HEK293 (cell line): ENCODE measurements around the gene HPF1.

ENCODE experiments used
- CTCF ChIA-PET: fragments of 350-600 bp; formaldehyde crosslinking; extraction: SDS; loops from one replicate; lab custom pipeline; 2021; ENCODE audit warnings: antibody characterized with exemption; lab: Yijun Ruan, JAX
- POLR2A ChIA-PET: fragments of 300-600 bp; formaldehyde crosslinking; extraction: SDS; loops from one replicate; lab custom pipeline; 2020; ENCODE audit warnings: antibody characterized with exemption, inconsistent platforms; lab: Yijun Ruan, JAX
- H3K27ac ChIP-seq: fragments of 200-500 bp; sonication (Bioruptor generic); 2 replicates; pipeline ENCODE4 v1.5.1; 2014; ENCODE audit warnings: low read depth, low read length, control low read depth, inconsistent platforms; ENCODE audit errors: extremely low read depth
- H3K36me3 ChIP-seq, 2 experiments: fragments of 200-500 bp in 1 of 2; sonication (Bioruptor generic) in 1 of 2; 1 replicate in 1 of 2; 2 replicates in 1 of 2; pipeline ENCODE4 v1.5.1; 2014 to 2017; ENCODE audit warnings: inconsistent platforms in 2 of 2, low read length in 2 of 2; ENCODE audit not compliant: control insufficient read depth in 2 of 2, insufficient read depth in 1 of 2
- H3K4me1 ChIP-seq: fragments of 200-500 bp; sonication (Bioruptor generic); 2 replicates; pipeline ENCODE4 v1.5.1; 2014; ENCODE audit warnings: mild to moderate bottlenecking, low read length, inconsistent platforms; ENCODE audit not compliant: control insufficient read depth, insufficient read depth
- H3K4me3 ChIP-seq: 2 replicates; pipeline ENCODE4 v1.5.1; 2011; ENCODE audit warnings: low read depth, mild to moderate bottlenecking, control low read depth, low read length, moderate library complexity
- H3K9me3 ChIP-seq: fragments of 200-500 bp; sonication (Bioruptor generic); 2 replicates; pipeline ENCODE4 v1.5.1; 2014; ENCODE audit warnings: low read depth, low read length, inconsistent platforms; ENCODE audit not compliant: control insufficient read depth, insufficient read depth
- FEZF1 ChIP-seq: fragments of 450-650 bp; formaldehyde crosslinking; IDR thresholded peaks from 2 replicates; pipeline ENCODE4 v1.5.1; 2016; ENCODE audit warnings: missing biosample characterization, missing genetic modification characterization
- HIC1 ChIP-seq: fragments of 450-650 bp; formaldehyde crosslinking; IDR thresholded peaks from 2 replicates; pipeline ENCODE4 v1.5.1; 2016; ENCODE audit warnings: missing biosample characterization, missing genetic modification characterization
- MYNN ChIP-seq: fragments of 450-650 bp; formaldehyde crosslinking; IDR thresholded peaks from 2 replicates; pipeline ENCODE4 v1.5.1; 2016; ENCODE audit warnings: missing biosample characterization, missing genetic modification characterization, borderline replicate concordance
- SCRT1 ChIP-seq: fragments of 450-650 bp; formaldehyde crosslinking; IDR thresholded peaks from 2 replicates; pipeline ENCODE4 v1.5.1; 2016; ENCODE audit warnings: missing biosample characterization, missing genetic modification characterization, borderline replicate concordance
- SCRT2 ChIP-seq: fragments of 450-650 bp; formaldehyde crosslinking; IDR thresholded peaks from 2 replicates; pipeline ENCODE4 v1.5.1; 2016; ENCODE audit warnings: missing biosample characterization, missing genetic modification characterization
- YY1 ChIP-seq: fragments of 450-650 bp; formaldehyde crosslinking; IDR thresholded peaks from 2 replicates; pipeline ENCODE4 v1.5.1; 2018; ENCODE audit warnings: missing biosample characterization, missing genetic modification characterization
- YY2 ChIP-seq: fragments of 450-650 bp; formaldehyde crosslinking; IDR thresholded peaks from 2 replicates; pipeline ENCODE4 v1.5.1; 2016; ENCODE audit warnings: missing biosample characterization, missing genetic modification characterization
- ZBTB8A ChIP-seq: fragments of 450-650 bp; formaldehyde crosslinking; IDR thresholded peaks from 2 replicates; pipeline ENCODE4 v1.5.1; 2016; ENCODE audit warnings: missing biosample characterization, missing genetic modification characterization
- ZNF112 ChIP-seq: fragments of 450-650 bp; formaldehyde crosslinking; IDR thresholded peaks from 2 replicates; pipeline ENCODE4 v1.5.0; 2017; ENCODE audit warnings: missing biosample characterization, missing genetic modification characterization
- ZNF132 ChIP-seq: fragments of 450-650 bp; formaldehyde crosslinking; IDR thresholded peaks from 2 replicates; pipeline ENCODE4 v1.5.1; 2017; ENCODE audit warnings: missing biosample characterization, missing genetic modification characterization, borderline replicate concordance
- ZNF138 ChIP-seq: fragments of 450-650 bp; formaldehyde crosslinking; IDR thresholded peaks from 2 replicates; pipeline ENCODE4 v1.5.1; 2016; ENCODE audit warnings: missing biosample characterization, missing genetic modification characterization, borderline replicate concordance
- ZNF155 ChIP-seq: fragments of 450-650 bp; formaldehyde crosslinking; IDR thresholded peaks from 2 replicates; pipeline ENCODE4 v1.5.1; 2016; ENCODE audit warnings: missing biosample characterization, missing genetic modification characterization
- ZNF24 ChIP-seq: fragments of 450-650 bp; formaldehyde crosslinking; IDR thresholded peaks from 2 replicates; pipeline ENCODE4 v1.5.1; 2016; ENCODE audit warnings: missing biosample characterization, missing genetic modification characterization
- ZNF266 ChIP-seq: fragments of 450-650 bp; formaldehyde crosslinking; IDR thresholded peaks from 2 replicates; pipeline ENCODE4 v1.5.1; 2016; ENCODE audit warnings: missing biosample characterization, missing genetic modification characterization, low read depth
- ZNF423 ChIP-seq: fragments of 450-650 bp; formaldehyde crosslinking; IDR thresholded peaks from 2 replicates; pipeline ENCODE4 v1.5.1; 2016; ENCODE audit warnings: missing biosample characterization, missing genetic modification characterization
- ZNF518A ChIP-seq: fragments of 450-650 bp; formaldehyde crosslinking; conservative IDR thresholded peaks from 2 replicates; pipeline ENCODE4 v1.5.1; 2016; ENCODE audit warnings: low read depth, missing biosample characterization, missing genetic modification characterization
- ZNF558 ChIP-seq: fragments of 450-650 bp; formaldehyde crosslinking; IDR thresholded peaks from 2 replicates; pipeline ENCODE4 v1.5.1; 2016; ENCODE audit warnings: missing biosample characterization, missing genetic modification characterization
- ZNF596 ChIP-seq: fragments of 450-650 bp; IDR thresholded peaks from 2 replicates; pipeline ENCODE4 v1.5.0; 2018; ENCODE audit warnings: missing biosample characterization, mild to moderate bottlenecking, missing genetic modification characterization, moderate library complexity
- ZNF629 ChIP-seq: fragments of 450-650 bp; formaldehyde crosslinking; IDR thresholded peaks from 2 replicates; pipeline ENCODE4 v1.5.1; 2017; ENCODE audit warnings: missing biosample characterization, missing genetic modification characterization
- ZNF791 ChIP-seq: fragments of 450-650 bp; formaldehyde crosslinking; IDR thresholded peaks from 2 replicates; pipeline ENCODE4 v1.5.1; 2016; ENCODE audit warnings: missing biosample characterization, missing genetic modification characterization
- TF ChIP-seq, protein P1 (sequence below): fragments of 450-650 bp; formaldehyde crosslinking; IDR thresholded peaks from 2 replicates; pipeline ENCODE4 v1.5.1; 2016; ENCODE audit warnings: missing biosample characterization, missing genetic modification characterization
- TF ChIP-seq, protein P2 (sequence below): fragments of 450-650 bp; formaldehyde crosslinking; IDR thresholded peaks from 2 replicates; pipeline ENCODE4 v1.5.0; 2017; ENCODE audit warnings: missing biosample characterization, missing genetic modification characterization, borderline replicate concordance
- TF ChIP-seq, protein P3 (sequence below): fragments of 450-650 bp; formaldehyde crosslinking; IDR thresholded peaks from 2 replicates; pipeline ENCODE4 v1.5.1; 2016; ENCODE audit warnings: missing biosample characterization, missing genetic modification characterization

Gene HPF1

DNA sequence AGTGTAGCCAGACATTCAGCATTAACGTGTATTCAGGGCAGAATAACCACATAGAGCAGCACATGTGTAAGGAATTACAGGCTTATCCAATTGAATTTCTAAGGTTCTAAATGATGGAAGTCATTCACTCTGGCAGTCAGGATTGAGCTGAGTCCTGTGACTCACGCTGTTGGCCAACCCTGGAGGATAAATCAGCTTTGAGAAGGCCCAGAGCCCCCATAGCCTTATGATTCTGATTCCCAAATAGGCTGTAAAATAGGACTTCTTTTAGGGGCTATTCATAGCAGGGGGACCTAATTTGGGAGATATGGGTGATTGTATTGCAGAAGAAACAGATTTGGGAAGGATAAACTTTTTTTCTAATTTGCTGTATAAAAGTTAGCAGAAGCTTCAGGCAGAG lies 8.1 kb upstream of the HPF1 start (continued):
- TF ChIP-seq ZNF24 (tag by site-specific recombination) = no peak
- TF ChIP-seq ZNF629 (tag by site-specific recombination) = no peak
- TF ChIP-seq ZNF791 (tag by site-specific recombination) = no peak
- no peak for TF ChIP-seq ZNF518A
- no peak for TF ChIP-seq MYNN

GRCh38 chr4:169761846-169762245 lies 4.1 kb upstream of the HPF1 start:
- CTCF ChIA-PET = no interaction called here
- TF ChIP-seq, protein P1, sequence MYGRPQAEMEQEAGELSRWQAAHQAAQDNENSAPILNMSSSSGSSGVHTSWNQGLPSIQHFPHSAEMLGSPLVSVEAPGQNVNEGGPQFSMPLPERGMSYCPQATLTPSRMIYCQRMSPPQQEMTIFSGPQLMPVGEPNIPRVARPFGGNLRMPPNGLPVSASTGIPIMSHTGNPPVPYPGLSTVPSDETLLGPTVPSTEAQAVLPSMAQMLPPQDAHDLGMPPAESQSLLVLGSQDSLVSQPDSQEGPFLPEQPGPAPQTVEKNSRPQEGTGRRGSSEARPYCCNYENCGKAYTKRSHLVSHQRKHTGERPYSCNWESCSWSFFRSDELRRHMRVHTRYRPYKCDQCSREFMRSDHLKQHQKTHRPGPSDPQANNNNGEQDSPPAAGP (tag by site-specific recombination) = no peak
- TF ChIP-seq ZNF558 (tag by site-specific recombination) = no peak
- no peak for TF ChIP-seq ZNF423 (tag by site-specific recombination)
- no peak for TF ChIP-seq ZBTB8A (tag by site-specific recombination)
- TF ChIP-seq FEZF1 (tag by site-specific recombination) = no peak
- no peak for TF ChIP-seq YY2 (tag by site-specific recombination)
- TF ChIP-seq HIC1 (tag by site-specific recombination) = no peak
- TF ChIP-seq ZNF155 (tag by site-specific recombination) = no peak
- TF ChIP-seq YY1 (tag by site-specific recombination) = no peak
- no peak for TF ChIP-seq ZNF132 (tag by site-specific recombination)
- TF ChIP-seq ZNF112 (tag by site-specific recombination) = no peak
- TF ChIP-seq, all 188 proteins: peak for 0
- POLR2A ChIA-PET = no interaction called here
- Histone ChIP-seq H3K4me3 (no peak overlapping the region), H3K36me3 (no peaks in the 10 kb centered on the region), H3K27ac (no peak overlapping the region), H3K9me3 (no peaks in the 10 kb centered on the region), H3K4me1 (no peaks in the 10 kb centered on the region)

- Histone ChIP-seq H3K36me3 (peaks cover 0 to under 1% of the 10 kb centered on the region in 2 experiments; a peak in 1 of 3 replicates), H3K9me3 (no peaks in the 10 kb centered on the region), H3K4me1 (no peaks in the 10 kb centered on the region), H3K4me3 (no peak overlapping the region), H3K27ac (no peak overlapping the region)
- ChIA-PET CTCF (no interaction called here), POLR2A (no interaction called here)
- TF ChIP-seq SCRT2 (tag by site-specific recombination) (no peak), ZNF596 (no peak), ZNF266 (tag by site-specific recombination) (no peak), SCRT1 (no peak), ZNF138 (tag by site-specific recombination) (no peak)
- TF ChIP-seq, protein P2, sequence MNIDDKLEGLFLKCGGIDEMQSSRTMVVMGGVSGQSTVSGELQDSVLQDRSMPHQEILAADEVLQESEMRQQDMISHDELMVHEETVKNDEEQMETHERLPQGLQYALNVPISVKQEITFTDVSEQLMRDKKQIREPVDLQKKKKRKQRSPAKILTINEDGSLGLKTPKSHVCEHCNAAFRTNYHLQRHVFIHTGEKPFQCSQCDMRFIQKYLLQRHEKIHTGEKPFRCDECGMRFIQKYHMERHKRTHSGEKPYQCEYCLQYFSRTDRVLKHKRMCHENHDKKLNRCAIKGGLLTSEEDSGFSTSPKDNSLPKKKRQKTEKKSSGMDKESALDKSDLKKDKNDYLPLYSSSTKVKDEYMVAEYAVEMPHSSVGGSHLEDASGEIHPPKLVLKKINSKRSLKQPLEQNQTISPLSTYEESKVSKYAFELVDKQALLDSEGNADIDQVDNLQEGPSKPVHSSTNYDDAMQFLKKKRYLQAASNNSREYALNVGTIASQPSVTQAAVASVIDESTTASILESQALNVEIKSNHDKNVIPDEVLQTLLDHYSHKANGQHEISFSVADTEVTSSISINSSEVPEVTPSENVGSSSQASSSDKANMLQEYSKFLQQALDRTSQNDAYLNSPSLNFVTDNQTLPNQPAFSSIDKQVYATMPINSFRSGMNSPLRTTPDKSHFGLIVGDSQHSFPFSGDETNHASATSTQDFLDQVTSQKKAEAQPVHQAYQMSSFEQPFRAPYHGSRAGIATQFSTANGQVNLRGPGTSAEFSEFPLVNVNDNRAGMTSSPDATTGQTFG (tag by site-specific recombination) = no peak
- TF ChIP-seq, protein P3, sequence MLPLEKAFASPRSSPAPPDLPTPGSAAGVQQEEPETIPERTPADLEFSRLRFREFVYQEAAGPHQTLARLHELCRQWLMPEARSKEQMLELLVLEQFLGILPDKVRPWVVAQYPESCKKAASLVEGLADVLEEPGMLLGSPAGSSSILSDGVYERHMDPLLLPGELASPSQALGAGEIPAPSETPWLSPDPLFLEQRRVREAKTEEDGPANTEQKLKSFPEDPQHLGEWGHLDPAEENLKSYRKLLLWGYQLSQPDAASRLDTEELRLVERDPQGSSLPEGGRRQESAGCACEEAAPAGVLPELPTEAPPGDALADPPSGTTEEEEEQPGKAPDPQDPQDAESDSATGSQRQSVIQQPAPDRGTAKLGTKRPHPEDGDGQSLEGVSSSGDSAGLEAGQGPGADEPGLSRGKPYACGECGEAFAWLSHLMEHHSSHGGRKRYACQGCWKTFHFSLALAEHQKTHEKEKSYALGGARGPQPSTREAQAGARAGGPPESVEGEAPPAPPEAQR (tag by site-specific recombination) = no peak
Observed at GRCh38 chr4:169758401-169758962, 738 bp upstream of the HPF1 start.
